Cardiac muscle cell (in vitro differentiated cells and primary cell): ENCODE results near the gene MMS22L. TPM values are rescaled to one million over a fixed set of nuclear protein-coding genes. Genes with fewer than 3 reads are reported as not detected.

Experiments
- DNase-seq, 2 donors: peaks; one replicate each; pipeline versions ENCODE4 v3.0.0 to v3.0.0-alpha.2; 2010 to 2017; ENCODE audit warnings: low read depth in 1 of 2, low spot score in 1 of 2
- H3K27ac ChIP-seq: fragments of 200-600 bp; sonication (generic); 2 replicates; pipeline ENCODE4 v1.5.1; 2016
- H3K27me3 ChIP-seq: fragments of 200-600 bp; sonication (generic); 2 replicates; pipeline ENCODE4 v1.6.0; 2016; ENCODE audit warnings: control low read depth
- H3K36me3 ChIP-seq: fragments of 200-600 bp; sonication (generic); 2 replicates; pipeline ENCODE4 v1.5.1; 2016; ENCODE audit warnings: control low read depth
- H3K4me1 ChIP-seq: fragments of 200-600 bp; sonication (generic); 2 replicates; pipeline ENCODE4 v1.8.1; 2017; ENCODE audit warnings: low read depth, mild to moderate bottlenecking, mixed run types
- H3K4me3 ChIP-seq: fragments of 200-600 bp; sonication (generic); 2 replicates; pipeline ENCODE4 v1.5.1; 2016; ENCODE audit warnings: mild to moderate bottlenecking
- H3K9me3 ChIP-seq: fragments of 200-600 bp; sonication (generic); 2 replicates; pipeline ENCODE4 v1.5.1; 2017; ENCODE audit warnings: low read depth, mild to moderate bottlenecking, control low read depth
- polyA plus RNA-seq: library from polyadenylated mRNA; unstranded; fragments of >200 nt; fragmentation: Nextera tagmentation; extraction: Ambion mirVana; gene quantifications from 2 replicates; pipeline ENCODE4 v1.2.1, GENCODE V29; 2016
- total RNA-seq: library from RNA; depleted of rRNA; stranded (reverse); fragments of >200 nt; gene quantifications from 2 replicates; pipeline ENCODE4 v1.2.3, GENCODE V29; 2016
- TF ChIP-seq, protein P1 (sequence below): IDR thresholded peaks from 2 replicates; pipeline ENCODE4 v1.5.1; 2012; ENCODE audit warnings: low read depth, mild to moderate bottlenecking, low read length

Gene MMS22L
- total and polyA plus RNA-seq, 2 experiments from 2014 or later: 6.6 to 12.6 TPM

DNA sequence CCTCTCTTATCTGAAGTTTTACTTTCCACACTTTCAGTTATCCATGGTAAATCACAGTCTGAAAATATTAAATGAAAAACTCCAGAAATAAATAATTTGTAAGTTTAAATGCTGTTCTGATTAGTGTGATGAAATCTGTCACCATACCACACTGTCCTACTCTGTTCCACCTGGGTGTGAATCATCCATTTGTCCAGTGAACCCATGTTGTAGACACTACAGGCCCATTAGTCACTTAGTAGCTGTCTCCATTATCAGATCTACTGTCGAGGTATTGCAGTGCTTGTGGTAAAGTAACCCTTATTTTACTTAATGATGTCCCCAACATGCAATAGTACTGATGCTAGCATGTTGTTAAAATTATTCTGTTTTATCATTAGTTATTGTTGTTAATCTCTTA lies 29.2 kb upstream of the MMS22L start:
- DNase-seq: no peak

DNA sequence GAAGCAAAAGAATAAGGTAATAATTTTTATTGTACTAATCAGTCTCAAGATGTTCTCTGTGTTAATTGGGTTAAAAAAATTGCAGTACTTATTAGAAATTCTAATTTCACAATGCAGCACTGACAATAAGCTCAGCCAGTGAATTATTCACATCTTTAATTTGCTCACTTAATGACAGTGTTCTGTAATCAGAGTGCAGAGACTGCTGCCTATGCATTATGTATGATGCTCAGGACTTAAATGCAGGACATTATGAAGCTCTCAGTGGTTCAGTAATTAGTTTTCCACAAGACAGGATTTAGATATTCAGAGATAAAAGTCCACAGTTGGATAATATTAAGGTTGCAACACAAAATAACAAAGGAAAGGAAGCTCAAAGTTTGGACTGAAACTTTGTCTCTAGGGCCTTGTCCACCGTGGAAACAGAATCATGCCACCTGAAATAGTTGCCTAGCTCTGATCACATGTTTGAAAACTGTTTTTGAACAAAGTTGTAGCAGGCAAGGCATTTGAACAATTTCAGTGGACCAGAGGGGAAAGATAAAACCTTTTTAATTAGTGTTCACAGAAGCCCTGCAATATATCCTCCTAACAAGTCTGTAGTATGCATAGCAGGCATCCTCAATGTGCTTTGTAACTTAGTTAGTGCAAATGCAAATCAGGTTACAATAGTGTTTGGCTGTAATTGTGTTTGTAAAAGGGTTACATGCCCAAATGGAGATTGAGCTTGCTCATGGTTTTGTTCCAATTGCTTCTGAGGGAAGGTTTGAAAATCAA lies 23.7 kb upstream of the MMS22L start:
- Histone ChIP-seq H3K36me3 (no peaks in the 10 kb centered on the region), H3K4me3 (no peak overlapping the region), H3K27me3 (no peaks in the 10 kb centered on the region), H3K27ac (no peak overlapping the region), H3K4me1 (no peaks in the 10 kb centered on the region), H3K9me3 (no peaks in the 10 kb centered on the region)
- TF ChIP-seq, protein P1, sequence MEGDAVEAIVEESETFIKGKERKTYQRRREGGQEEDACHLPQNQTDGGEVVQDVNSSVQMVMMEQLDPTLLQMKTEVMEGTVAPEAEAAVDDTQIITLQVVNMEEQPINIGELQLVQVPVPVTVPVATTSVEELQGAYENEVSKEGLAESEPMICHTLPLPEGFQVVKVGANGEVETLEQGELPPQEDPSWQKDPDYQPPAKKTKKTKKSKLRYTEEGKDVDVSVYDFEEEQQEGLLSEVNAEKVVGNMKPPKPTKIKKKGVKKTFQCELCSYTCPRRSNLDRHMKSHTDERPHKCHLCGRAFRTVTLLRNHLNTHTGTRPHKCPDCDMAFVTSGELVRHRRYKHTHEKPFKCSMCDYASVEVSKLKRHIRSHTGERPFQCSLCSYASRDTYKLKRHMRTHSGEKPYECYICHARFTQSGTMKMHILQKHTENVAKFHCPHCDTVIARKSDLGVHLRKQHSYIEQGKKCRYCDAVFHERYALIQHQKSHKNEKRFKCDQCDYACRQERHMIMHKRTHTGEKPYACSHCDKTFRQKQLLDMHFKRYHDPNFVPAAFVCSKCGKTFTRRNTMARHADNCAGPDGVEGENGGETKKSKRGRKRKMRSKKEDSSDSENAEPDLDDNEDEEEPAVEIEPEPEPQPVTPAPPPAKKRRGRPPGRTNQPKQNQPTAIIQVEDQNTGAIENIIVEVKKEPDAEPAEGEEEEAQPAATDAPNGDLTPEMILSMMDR: no peak
- DNase-seq: no peak

More for the DNA sequence above, 29.2 kb upstream of the MMS22L start:
- TF ChIP-seq, protein P1: no peak
- Histone ChIP-seq H3K4me3 (no peak overlapping the region), H3K9me3 (no peaks in the 10 kb centered on the region), H3K27ac (no peak overlapping the region), H3K36me3 (no peaks in the 10 kb centered on the region), H3K4me1 (no peaks in the 10 kb centered on the region), H3K27me3 (no peaks in the 10 kb centered on the region)

DNA sequence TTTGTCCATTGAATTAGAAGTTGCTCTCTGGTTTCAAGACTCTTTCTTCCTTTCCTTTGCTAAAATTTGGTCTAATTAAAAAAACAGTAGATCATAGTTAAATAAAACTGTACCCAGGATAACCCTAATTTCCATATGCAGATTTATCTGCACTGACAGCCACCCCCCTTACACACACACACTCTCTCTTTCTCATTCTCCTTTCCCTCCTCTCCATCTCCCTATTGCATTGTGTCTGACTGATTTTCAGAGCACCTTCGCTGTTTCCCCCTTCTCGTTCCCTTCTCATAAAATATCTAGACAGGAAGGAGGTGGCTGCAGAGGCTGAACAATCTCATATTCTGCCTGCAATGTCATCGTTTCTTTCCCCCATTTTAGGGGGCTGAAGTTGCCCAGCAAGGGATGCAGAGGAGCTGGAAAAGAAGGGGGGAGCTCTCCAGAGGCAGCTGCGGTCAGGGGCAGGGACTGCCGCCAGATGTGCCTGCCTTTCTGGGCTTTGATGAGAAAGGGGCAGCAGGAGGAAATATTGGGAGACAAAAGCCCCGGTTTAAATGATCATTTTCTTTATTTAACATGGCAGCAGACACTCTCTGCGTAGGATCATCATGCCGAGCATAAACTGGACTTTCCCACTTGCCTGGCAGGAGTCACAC lies 22.5 kb upstream of the MMS22L start:
- Histone ChIP-seq H3K27ac (no peak overlapping the region), H3K36me3 (no peaks in the 10 kb centered on the region), H3K4me1 (no peaks in the 10 kb centered on the region), H3K4me3 (no peak overlapping the region), H3K27me3 (no peaks in the 10 kb centered on the region), H3K9me3 (no peaks in the 10 kb centered on the region)
- TF ChIP-seq, protein P1: no peak
- no peak for DNase-seq

DNA sequence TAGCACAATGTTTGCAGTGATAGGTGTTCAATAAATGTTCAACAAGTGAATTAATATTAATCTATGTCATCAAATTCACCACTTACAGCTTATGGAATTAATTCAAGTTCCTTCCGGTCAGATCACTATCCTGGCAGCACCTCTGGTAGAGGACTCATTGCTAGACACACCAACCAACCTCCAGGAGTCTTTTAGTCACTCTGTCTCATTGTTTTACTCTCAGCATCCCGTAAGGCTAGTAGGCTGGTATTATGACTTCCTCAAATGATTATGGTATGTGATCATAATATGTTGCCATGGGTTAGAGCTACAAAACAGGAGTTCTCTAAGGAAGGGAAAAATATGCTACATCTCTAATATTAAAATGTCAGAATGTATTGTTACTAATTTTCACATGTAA lies 21.7 kb upstream of the MMS22L start:
- Histone ChIP-seq H3K4me1 (no peaks in the 10 kb centered on the region), H3K27ac (no peak overlapping the region), H3K4me3 (no peak overlapping the region), H3K9me3 (no peaks in the 10 kb centered on the region), H3K36me3 (no peaks in the 10 kb centered on the region), H3K27me3 (no peaks in the 10 kb centered on the region)
- TF ChIP-seq, protein P1: no peak
- DNase-seq: no peak

DNA sequence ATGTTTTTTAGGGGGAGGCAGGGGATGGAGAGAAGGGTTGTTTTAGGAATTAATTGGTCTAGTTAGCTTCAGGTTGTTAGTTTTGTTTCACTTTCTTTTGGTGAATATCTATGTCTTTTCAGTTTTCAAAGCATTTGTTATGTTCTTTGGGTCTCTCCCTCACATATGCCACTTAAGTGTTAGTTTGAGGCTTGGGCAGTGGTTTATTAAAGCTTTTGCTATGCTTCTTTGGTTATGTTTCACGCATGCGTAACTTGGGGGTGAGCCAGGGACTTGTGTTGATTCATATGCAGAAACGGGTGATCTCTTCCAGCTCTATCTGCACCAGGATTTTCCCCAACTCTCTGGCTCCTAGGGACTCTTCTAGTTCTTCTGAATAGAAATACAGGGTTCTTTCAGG lies 11.4 kb upstream of the MMS22L start:
- Histone ChIP-seq H3K27ac (no peak overlapping the region), H3K36me3 (no peaks in the 10 kb centered on the region), H3K4me3 (no peak overlapping the region), H3K4me1 (no peaks in the 10 kb centered on the region), H3K9me3 (no peaks in the 10 kb centered on the region), H3K27me3 (no peaks in the 10 kb centered on the region)
- DNase-seq: peak in 1 of 2 donors; percentile 39
- TF ChIP-seq, protein P1: no peak
